ENCODE data around the gene MYO15B. TPM values are rescaled to one million over a fixed set of nuclear protein-coding genes. Genes with fewer than 3 reads are reported as not detected.

Gene MYO15B
- total RNA-seq, 1 experiment from 2014 or later, result 8.0 TPM

- Histone ChIP-seq H3K27ac (ENCODE audit: low read length) (no peak overlapping the region), H3K79me2 (ENCODE audit: low read length) (no peaks in the 10 kb centered on the region), H3K9ac (ENCODE audit: low read length) (no peak overlapping the region), H2AFZ (ENCODE audit: low read length) (no peak overlapping the region), H3K9me2 (replicated peaks; ENCODE audit: insufficient read depth, low read length) (no peaks in the 10 kb centered on the region), H3K36me3 (ENCODE audit: insufficient read depth, low read length) (no peaks in the 10 kb centered on the region), H3K4me1 (ENCODE audit: low read length) (no peaks in the 10 kb centered on the region), H3K4me2 (ENCODE audit: low read depth, low read length, poor library complexity, severe bottlenecking) (no peak overlapping the region), H4K20me1 (ENCODE audit: insufficient read depth, low read depth, low read length) (no peaks in the 10 kb centered on the region), H3K27me3 (ENCODE audit: low read length) (no peaks in the 10 kb centered on the region), H3K9me3 (ENCODE audit: low read length) (no peaks in the 10 kb centered on the region), H3K4me3 (ENCODE audit: low read length) (no peak overlapping the region)
- DNase-seq, result no peak
Measured at GRCh38 chr17:75547091-75547490, 40.5 kb upstream of the MYO15B start.

- Histone ChIP-seq H3K4me2 (ENCODE audit: low read depth, low read length, poor library complexity, severe bottlenecking) (no peak overlapping the region), H3K27me3 (ENCODE audit: low read length) (no peaks in the 10 kb centered on the region), H3K4me1 (ENCODE audit: low read length) (no peaks in the 10 kb centered on the region), H3K9me2 (replicated peaks; ENCODE audit: insufficient read depth, low read length) (no peaks in the 10 kb centered on the region), H3K79me2 (ENCODE audit: low read length) (no peaks in the 10 kb centered on the region), H3K27ac (ENCODE audit: low read length) (no peak overlapping the region), H3K4me3 (ENCODE audit: low read length) (no peak overlapping the region), H3K9me3 (ENCODE audit: low read length) (no peaks in the 10 kb centered on the region), H2AFZ (ENCODE audit: low read length) (no peak overlapping the region), H3K36me3 (ENCODE audit: insufficient read depth, low read length) (no peaks in the 10 kb centered on the region), H4K20me1 (ENCODE audit: insufficient read depth, low read depth, low read length) (no peaks in the 10 kb centered on the region), H3K9ac (ENCODE audit: low read length) (no peak overlapping the region)
- DNase-seq, result no peak
Measured at GRCh38 chr17:75548813-75549212, 38.8 kb upstream of the MYO15B start.

GRCh38 chr17:75549246-75550138 is 38.1 kb upstream of the MYO15B start:
- H3K9me2 ChIP-seq (replicated peaks; ENCODE audit: insufficient read depth, low read length), result no peaks in the 10 kb centered on the region
- H3K4me2 ChIP-seq (ENCODE audit: low read depth, low read length, poor library complexity, severe bottlenecking), result no peak overlapping the region
- H3K27ac ChIP-seq (ENCODE audit: low read length), result no peak overlapping the region
- H3K79me2 ChIP-seq (ENCODE audit: low read length), result no peaks in the 10 kb centered on the region
- H3K9me3 ChIP-seq (ENCODE audit: low read length), result no peaks in the 10 kb centered on the region
- H3K27me3 ChIP-seq (ENCODE audit: low read length), result no peaks in the 10 kb centered on the region
- H2AFZ ChIP-seq (ENCODE audit: low read length), result no peak overlapping the region
- H4K20me1 ChIP-seq (ENCODE audit: insufficient read depth, low read depth, low read length), result no peaks in the 10 kb centered on the region
- H3K4me1 ChIP-seq (ENCODE audit: low read length), result no peaks in the 10 kb centered on the region
- H3K36me3 ChIP-seq (ENCODE audit: insufficient read depth, low read length), result no peaks in the 10 kb centered on the region
- no peak for DNase-seq
- H3K4me3 ChIP-seq (ENCODE audit: low read length), result no peak overlapping the region
- H3K9ac ChIP-seq (ENCODE audit: low read length), result no peak overlapping the region

GRCh38 chr17:75550139-75550465 is 37.5 kb upstream of the MYO15B start:
- Histone ChIP-seq H3K4me2 (ENCODE audit: low read depth, low read length, poor library complexity, severe bottlenecking) (no peak overlapping the region), H3K79me2 (ENCODE audit: low read length) (no peaks in the 10 kb centered on the region), H2AFZ (ENCODE audit: low read length) (no peak overlapping the region), H3K27me3 (ENCODE audit: low read length) (no peaks in the 10 kb centered on the region), H3K9me2 (replicated peaks; ENCODE audit: insufficient read depth, low read length) (no peaks in the 10 kb centered on the region), H3K4me1 (ENCODE audit: low read length) (no peaks in the 10 kb centered on the region), H4K20me1 (ENCODE audit: insufficient read depth, low read depth, low read length) (no peaks in the 10 kb centered on the region), H3K27ac (ENCODE audit: low read length) (no peak overlapping the region), H3K36me3 (ENCODE audit: insufficient read depth, low read length) (no peaks in the 10 kb centered on the region), H3K9me3 (ENCODE audit: low read length) (no peaks in the 10 kb centered on the region), H3K9ac (ENCODE audit: low read length) (no peak overlapping the region), H3K4me3 (ENCODE audit: low read length) (no peak overlapping the region)
- no peak for DNase-seq

- Histone ChIP-seq H4K20me1 (ENCODE audit: insufficient read depth, low read depth, low read length) (no peaks in the 10 kb centered on the region), H3K27me3 (ENCODE audit: low read length) (no peaks in the 10 kb centered on the region), H3K79me2 (ENCODE audit: low read length) (no peaks in the 10 kb centered on the region), H3K36me3 (ENCODE audit: insufficient read depth, low read length) (no peaks in the 10 kb centered on the region), H3K4me1 (ENCODE audit: low read length) (no peaks in the 10 kb centered on the region), H3K27ac (ENCODE audit: low read length) (no peak overlapping the region), H3K9ac (ENCODE audit: low read length) (no peak overlapping the region), H3K9me2 (replicated peaks; ENCODE audit: insufficient read depth, low read length) (no peaks in the 10 kb centered on the region), H3K4me3 (ENCODE audit: low read length) (no peak overlapping the region), H3K4me2 (ENCODE audit: low read depth, low read length, poor library complexity, severe bottlenecking) (no peak overlapping the region), H2AFZ (ENCODE audit: low read length) (no peak overlapping the region), H3K9me3 (ENCODE audit: low read length) (no peaks in the 10 kb centered on the region)
- no peak for DNase-seq
Measured at GRCh38 chr17:75551266-75551665, 36.3 kb upstream of the MYO15B start.

- H3K9me3 ChIP-seq (ENCODE audit: low read length), result no peaks in the 10 kb centered on the region
- H3K27ac ChIP-seq (ENCODE audit: low read length), result no peak overlapping the region
- H3K9me2 ChIP-seq (replicated peaks; ENCODE audit: insufficient read depth, low read length), result no peaks in the 10 kb centered on the region
- H3K4me2 ChIP-seq (ENCODE audit: low read depth, low read length, poor library complexity, severe bottlenecking), result no peak overlapping the region
- H4K20me1 ChIP-seq (ENCODE audit: insufficient read depth, low read depth, low read length), result no peaks in the 10 kb centered on the region
- no peaks in the 10 kb centered on the region for H3K27me3 ChIP-seq (ENCODE audit: low read length)
- no peak overlapping the region for H2AFZ ChIP-seq (ENCODE audit: low read length)
- H3K4me1 ChIP-seq (ENCODE audit: low read length), result no peaks in the 10 kb centered on the region
- no peak overlapping the region for H3K4me3 ChIP-seq (ENCODE audit: low read length)
- no peaks in the 10 kb centered on the region for H3K36me3 ChIP-seq (ENCODE audit: insufficient read depth, low read length)
- H3K9ac ChIP-seq (ENCODE audit: low read length), result no peak overlapping the region
- no peaks in the 10 kb centered on the region for H3K79me2 ChIP-seq (ENCODE audit: low read length)
- DNase-seq, result no peak
Measured at GRCh38 chr17:75552425-75553294, 34.9 kb upstream of the MYO15B start.

GRCh38 chr17:75553295-75554110 is 34.1 kb upstream of the MYO15B start:
- Histone ChIP-seq H4K20me1 (ENCODE audit: insufficient read depth, low read depth, low read length) (no peaks in the 10 kb centered on the region), H3K4me3 (ENCODE audit: low read length) (no peak overlapping the region), H3K27me3 (ENCODE audit: low read length) (no peaks in the 10 kb centered on the region), H3K36me3 (ENCODE audit: insufficient read depth, low read length) (no peaks in the 10 kb centered on the region), H3K9me2 (replicated peaks; ENCODE audit: insufficient read depth, low read length) (no peaks in the 10 kb centered on the region), H3K9ac (ENCODE audit: low read length) (no peak overlapping the region), H3K4me2 (ENCODE audit: low read depth, low read length, poor library complexity, severe bottlenecking) (no peak overlapping the region), H2AFZ (ENCODE audit: low read length) (no peak overlapping the region), H3K9me3 (ENCODE audit: low read length) (no peaks in the 10 kb centered on the region), H3K79me2 (ENCODE audit: low read length) (no peaks in the 10 kb centered on the region), H3K4me1 (ENCODE audit: low read length) (no peaks in the 10 kb centered on the region), H3K27ac (ENCODE audit: low read length) (no peak overlapping the region)
- DNase-seq, result no peak
